Endothelial cell (in vitro differentiated cells): ENCODE data around the gene CABP4. TPM values are rescaled to one million over a fixed set of nuclear protein-coding genes. Genes with fewer than 3 reads are reported as not detected.

Experiments
- DNase-seq: peaks from one replicate; pipeline ENCODE4 v3.0.0; 2021; ENCODE audit warnings: low spot score
- H3K27ac Mint-ChIP-seq: one replicate; pipeline ENCODE4 v1.8.0; 2021; ENCODE audit warnings: mixed read lengths, inconsistent platforms; ENCODE audit not compliant: unreplicated experiment
- H3K27me3 Mint-ChIP-seq: one replicate; pipeline ENCODE4 v1.8.0; 2021; ENCODE audit warnings: mild to moderate bottlenecking, moderate library complexity, mixed read lengths, inconsistent platforms; ENCODE audit not compliant: unreplicated experiment
- H3K36me3 Mint-ChIP-seq: one replicate; pipeline ENCODE4 v1.8.0; 2021; ENCODE audit warnings: mild to moderate bottlenecking, low read depth, mixed read lengths, inconsistent platforms; ENCODE audit not compliant: unreplicated experiment
- H3K4me1 Mint-ChIP-seq: one replicate; pipeline ENCODE4 v1.8.0; 2021; ENCODE audit warnings: mild to moderate bottlenecking, mixed read lengths, inconsistent platforms; ENCODE audit not compliant: unreplicated experiment
- H3K4me3 Mint-ChIP-seq: one replicate; pipeline ENCODE4 v1.8.0; 2021; ENCODE audit warnings: mild to moderate bottlenecking, mixed read lengths, inconsistent platforms; ENCODE audit not compliant: unreplicated experiment
- H3K9me3 Mint-ChIP-seq: one replicate; pipeline ENCODE4 v1.8.0; 2021; ENCODE audit warnings: mixed read lengths, inconsistent platforms; ENCODE audit not compliant: unreplicated experiment
- CTCF ChIP-seq: fragments of 200-600 bp; sonication (generic); IDR thresholded peaks from one replicate; pipeline ENCODE4 v1.5.0; 2021; ENCODE audit warnings: antibody characterized with exemption; ENCODE audit not compliant: unreplicated experiment
- total RNA-seq: library from RNA; stranded (reverse); fragmentation: NEBNext Ultra II Directional; extraction: Animal tissue kit (Norgen Biotek cat#: 25700); gene quantifications from one replicate; pipeline ENCODE4 v1.2.1, GENCODE V29; 2021; ENCODE audit not compliant: unreplicated experiment

CABP4 gene
- total RNA-seq, 1 donor from 2014 or later, result not detected

- Mint-ChIP-seq H3K9me3 (no peaks in the 10 kb centered on the region), H3K27ac (no peak overlapping the region), H3K4me3 (no peak overlapping the region), H3K36me3 (peaks cover 11% of the 10 kb centered on the region), H3K4me1 (peaks cover 6% of the 10 kb centered on the region), H3K27me3 (peaks cover 5% of the 10 kb centered on the region)
- DNase-seq, result no peak
- no peak for TF ChIP-seq CTCF
Measured at GRCh38 chr11:67500831-67501715, 45.9 kb downstream of the CABP4 start.

GRCh38 chr11:67501854-67502253 is 46.7 kb downstream of the CABP4 start:
- Mint-ChIP-seq H3K27me3 (peaks cover 5% of the 10 kb centered on the region), H3K4me1 (peaks cover 6% of the 10 kb centered on the region), H3K4me3 (no peak overlapping the region), H3K36me3 (peaks cover 11% of the 10 kb centered on the region), H3K27ac (no peak overlapping the region), H3K9me3 (no peaks in the 10 kb centered on the region)
- no peak for DNase-seq
- TF ChIP-seq CTCF, result no peak

GRCh38 chr11:67502328-67502979 is 47.3 kb downstream of the CABP4 start:
- Mint-ChIP-seq H3K4me1 (peaks cover 9% of the 10 kb centered on the region), H3K36me3 (peaks cover 11% of the 10 kb centered on the region), H3K27me3 (peaks cover 5% of the 10 kb centered on the region), H3K9me3 (no peaks in the 10 kb centered on the region), H3K4me3 (peak overlapping the region; percentile 83), H3K27ac (peak overlapping the region; percentile 10)
- no peak for TF ChIP-seq CTCF
- no peak for DNase-seq

GRCh38 chr11:67503119-67504004 is 48.2 kb downstream of the CABP4 start:
- Mint-ChIP-seq H3K9me3 (no peaks in the 10 kb centered on the region), H3K27me3 (peaks cover 5% of the 10 kb centered on the region), H3K27ac (peak overlapping the region; percentile 10), H3K4me1 (peaks cover 9% of the 10 kb centered on the region), H3K4me3 (peak overlapping the region; percentile 83), H3K36me3 (peaks cover 11% of the 10 kb centered on the region)
- TF ChIP-seq CTCF, result no peak
- no peak for DNase-seq
